SK-N-MC (cell line): ENCODE measurements around the gene ADAM33.

ENCODE experiments used
- DNase-seq: peaks from one replicate; pipeline ENCODE4 v3.0.0-alpha.2; 2011; ENCODE audit warnings: low read depth, low spot score
- H3K27ac ChIP-seq: fragments of 200-600 bp; sonication (generic); 2 replicates; pipeline ENCODE4 v1.5.1; 2016; ENCODE audit warnings: mixed run types
- H3K36me3 ChIP-seq: fragments of 200-600 bp; sonication (generic); 2 replicates; pipeline ENCODE4 v1.6.1; 2017; ENCODE audit warnings: antibody characterized with exemption, low read length, mixed read lengths; ENCODE audit not compliant: insufficient read depth
- H3K4me3 ChIP-seq: fragments of 200-600 bp; sonication (generic); 2 replicates; pipeline ENCODE4 v1.5.1; 2016
- H3K9ac ChIP-seq: fragments of 200-600 bp; sonication (generic); 2 replicates; pipeline ENCODE4 v1.8.0; 2017; ENCODE audit warnings: mixed run types, mixed read lengths; ENCODE audit not compliant: insufficient read length
- H3K9me3 ChIP-seq: fragments of 200-600 bp; sonication (generic); 2 replicates; pipeline ENCODE4 v1.6.1; 2017; ENCODE audit warnings: low read depth, mild to moderate bottlenecking, antibody characterized with exemption, low read length, moderate library complexity, mixed read lengths
- EZH2 ChIP-seq: fragments of 200-600 bp; sonication (generic); IDR thresholded peaks from one replicate; pipeline ENCODE4 v1.6.1; 2017; ENCODE audit warnings: antibody characterized with exemption
- FOXP2 ChIP-seq: optimal IDR thresholded peaks from 2 replicates; pipeline ENCODE3; 2011; ENCODE audit warnings: mild to moderate bottlenecking, moderate library complexity; ENCODE audit not compliant: insufficient read depth; ENCODE audit errors: extremely low read length, control extremely low read depth
- POLR2AphosphoS5 ChIP-seq: IDR thresholded peaks from 2 replicates; pipeline ENCODE4 v1.6.1; 2012; ENCODE audit warnings: mild to moderate bottlenecking, low read depth, low read length, borderline replicate concordance

Gene ADAM33

DNA sequence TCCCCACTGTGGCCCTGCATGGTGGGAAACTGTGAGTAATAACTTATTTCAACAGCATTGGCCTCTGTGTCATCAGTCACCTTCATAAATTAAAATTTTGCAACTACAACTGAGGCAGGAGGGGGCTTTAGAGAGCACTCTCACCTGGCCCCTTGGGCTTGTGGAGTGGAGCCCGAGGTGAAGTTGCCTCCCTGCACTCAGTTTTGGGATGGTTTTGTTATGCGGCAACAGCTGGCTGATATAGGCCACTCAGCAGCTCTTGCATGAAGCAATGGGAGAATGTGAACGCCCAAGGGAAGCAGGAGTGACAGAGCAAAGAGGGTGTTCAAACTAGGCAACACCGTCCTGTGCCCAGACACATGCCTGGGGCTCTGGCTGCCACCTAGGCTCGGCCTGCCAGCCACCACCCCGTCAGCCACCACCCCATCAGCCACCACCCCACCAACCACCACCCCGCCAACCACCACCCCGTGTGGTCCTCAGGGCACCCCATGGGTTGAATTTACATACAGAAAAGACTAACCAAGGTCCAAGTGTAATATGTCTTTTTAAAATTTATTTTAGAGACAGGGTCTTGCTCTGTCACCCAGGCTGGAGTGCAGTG, 14.3 kb downstream of the ADAM33 start:
- H3K4me3 ChIP-seq, result no peak overlapping the region
- TF ChIP-seq FOXP2, result no peak
- no peak for TF ChIP-seq EZH2
- no peak for TF ChIP-seq POLR2AphosphoS5
- H3K36me3 ChIP-seq, result no peaks in the 10 kb centered on the region
- H3K27ac ChIP-seq, result no peak overlapping the region
- DNase-seq, result no peak
- no peak overlapping the region for H3K9ac ChIP-seq
- H3K9me3 ChIP-seq, result no peaks in the 10 kb centered on the region

GRCh38 chr20:3663858-3664257, 18.0 kb downstream of the ADAM33 start:
- no peaks in the 10 kb centered on the region for H3K9me3 ChIP-seq
- H3K36me3 ChIP-seq, result no peaks in the 10 kb centered on the region
- H3K4me3 ChIP-seq, result no peak overlapping the region
- no peak overlapping the region for H3K9ac ChIP-seq
- H3K27ac ChIP-seq, result no peak overlapping the region
- TF ChIP-seq POLR2AphosphoS5 (no peak), FOXP2 (no peak), EZH2 (no peak)
- DNase-seq, result no peak

- H3K4me3 ChIP-seq, result no peak within 1 kb of the TSS
- TF ChIP-seq EZH2 (no peak), POLR2AphosphoS5 (no peak), FOXP2 (no peak)
- H3K27ac ChIP-seq, result no peak within 1 kb of the TSS
- no peaks in the 10 kb centered on the region for H3K36me3 ChIP-seq
- no peak within 1 kb of the TSS for H3K9ac ChIP-seq
- no peaks in the 10 kb centered on the region for H3K9me3 ChIP-seq
- DNase-seq, result no peak
Measured at GRCh38 chr20:3663031-3663701, 18.6 kb downstream of the ADAM33 start, which contains the start of gene GFRA4. Gene GFRA4 (minus strand): TSS chr20:3663399. CDS start chr20:3663399, 0 bp downstream.

- Histone ChIP-seq H3K4me3 (no peak overlapping the region), H3K9ac (no peak overlapping the region), H3K9me3 (no peaks in the 10 kb centered on the region), H3K27ac (no peak overlapping the region), H3K36me3 (no peaks in the 10 kb centered on the region)
- DNase-seq, result no peak
- TF ChIP-seq POLR2AphosphoS5 (no peak), FOXP2 (no peak), EZH2 (no peak)
Measured at GRCh38 chr20:3661814-3662665, 19.8 kb downstream of the ADAM33 start.

- Histone ChIP-seq H3K4me3 (peak overlapping the region; percentile 55), H3K36me3 (no peaks in the 10 kb centered on the region), H3K9ac (no peak overlapping the region), H3K27ac (no peak overlapping the region), H3K9me3 (no peaks in the 10 kb centered on the region)
- TF ChIP-seq EZH2 (no peak), POLR2AphosphoS5 (no peak), FOXP2 (no peak)
- no peak for DNase-seq
Measured at GRCh38 chr20:3661060-3661813, 20.6 kb downstream of the ADAM33 start.

GRCh38 chr20:3660262-3661059, 21.3 kb downstream of the ADAM33 start:
- Histone ChIP-seq H3K4me3 (peak overlapping the region; percentile 55), H3K9ac (no peak overlapping the region), H3K27ac (no peak overlapping the region), H3K36me3 (no peaks in the 10 kb centered on the region), H3K9me3 (no peaks in the 10 kb centered on the region)
- TF ChIP-seq POLR2AphosphoS5, result no peak
- no peak for TF ChIP-seq FOXP2
- no peak for TF ChIP-seq EZH2
- DNase-seq, result no peak

GRCh38 chr20:3659492-3660261, 22.1 kb downstream of the ADAM33 start:
- TF ChIP-seq POLR2AphosphoS5 (no peak), FOXP2 (no peak), EZH2 (no peak)
- H3K9me3 ChIP-seq, result no peaks in the 10 kb centered on the region
- no peaks in the 10 kb centered on the region for H3K36me3 ChIP-seq
- no peak for DNase-seq
- no peak overlapping the region for H3K9ac ChIP-seq
- H3K27ac ChIP-seq, result no peak overlapping the region
- peak overlapping the region; percentile 55 for H3K4me3 ChIP-seq
